ENCODE data around the gene PLD3. TPM values are rescaled to one million over a fixed set of nuclear protein-coding genes. Genes with fewer than 3 reads are reported as not detected.

Gene PLD3
- total and polyA plus RNA-seq, 10 donors = 61.3 to 589 (median 250) TPM

- Histone ChIP-seq H3K4me1 (peaks cover 22 to 81% (median 65%) of the 10 kb centered on the region in 6 donors), H3K9me3 (no peaks in the 10 kb centered on the region), H3K27me3 (replicated peaks in 1 of 7) (no peaks in the 10 kb centered on the region), H3K4me3 (peak overlapping the region; percentile 58 to 88 (median 61)), H3K36me3 (peaks cover 0 to 16% (median 11%) of the 10 kb centered on the region in 6 donors), H3K27ac (peak overlapping the region; percentile 96 to 100 (median 99))
- TF ChIP-seq POLR2A (IDR thresholded peaks at IDR 0.05) = no peak
- no peak for TF ChIP-seq CTCF (IDR thresholded peaks at IDR 0.05 in 8 of 11, conservative IDR thresholded peaks at IDR 0.05 in 3 of 11)
- TF ChIP-seq POLR2AphosphoS5 (IDR thresholded peaks at IDR 0.05) = no peak
- 56 to 62% (median 61%) methylated on average over 14 of the region's 14 CpGs for WGBS, 5 donors
- DNase-seq = no peak
- intact Hi-C loops (cut with DNase I; ENCODE audit: low total_unique reads) = no loop called here
These were observed 71.9 kb downstream of the PLD3 start for GRCh38 chr19:40420451-40420765.

- peak overlapping the region; percentile 58 to 88 (median 61) for H3K4me3 ChIP-seq
- DNase-seq = peak; percentile 96
- no peaks in the 10 kb centered on the region for H3K27me3 ChIP-seq (replicated peaks in 1 of 7)
- no peaks in the 10 kb centered on the region for H3K9me3 ChIP-seq
- peaks cover 0 to 16% (median 11%) of the 10 kb centered on the region in 6 donors for H3K36me3 ChIP-seq
- TF ChIP-seq POLR2A (IDR thresholded peaks at IDR 0.05) = peak; percentile 19 to 69 (median 41)
- peak; percentile 92 to 96 (median 95) for TF ChIP-seq POLR2AphosphoS5 (IDR thresholded peaks at IDR 0.05)
- TF ChIP-seq CTCF (IDR thresholded peaks at IDR 0.05 in 8 of 11, conservative IDR thresholded peaks at IDR 0.05 in 3 of 11) = peak; percentile 81 to 95 (median 92)
- 3 to 4% (median 3%) methylated on average over 38 to 56 of the region's 56 CpGs for WGBS, 5 donors
- intact Hi-C loops (cut with DNase I; ENCODE audit: low total_unique reads) = no loop called here
- peaks cover 22 to 75% (median 59%) of the 10 kb centered on the region in 6 donors for H3K4me1 ChIP-seq
- H3K27ac ChIP-seq = peak overlapping the region; percentile 96 to 100 (median 99)
These were observed 72.6 kb downstream of the PLD3 start for GRCh38 chr19:40420766-40421765.

GRCh38 chr19:40421993-40422747 is 73.7 kb downstream of the PLD3 start:
- intact Hi-C loops (cut with DNase I; ENCODE audit: low total_unique reads) = no loop called here
- peaks cover 22 to 75% (median 58%) of the 10 kb centered on the region in 6 donors for H3K4me1 ChIP-seq
- no peaks in the 10 kb centered on the region for H3K27me3 ChIP-seq (replicated peaks in 1 of 7)
- H3K27ac ChIP-seq = peak overlapping the region; percentile 96 to 100 (median 99)
- DNase-seq = no peak
- TF ChIP-seq CTCF (IDR thresholded peaks at IDR 0.05 in 8 of 11, conservative IDR thresholded peaks at IDR 0.05 in 3 of 11) = no peak
- no peak for TF ChIP-seq POLR2AphosphoS5 (IDR thresholded peaks at IDR 0.05)
- no peak overlapping the region for H3K4me3 ChIP-seq
- no peaks in the 10 kb centered on the region for H3K9me3 ChIP-seq
- H3K36me3 ChIP-seq = peaks cover 0 to 16% (median 11%) of the 10 kb centered on the region in 6 donors
- WGBS, 5 donors = 80 to 92% (median 89%) methylated on average over 16 of the region's 16 CpGs

Measured in spleen (tissue), 11 donors.